ENCODE results near the gene BIN1. TPM values are rescaled to one million over a fixed set of nuclear protein-coding genes. Genes with fewer than 3 reads are reported as not detected.

The BIN1 gene
- total RNA-seq, 1 experiment from 2014 or later: 42.5 TPM

GRCh38 chr2:127067620-127068350, 39.2 kb downstream of the BIN1 start:
- Mint-ChIP-seq H3K4me1 (0 out of 2 replicates have a peak, but pooled peaks cover 5% of the 10 kb centered on the region), H3K27ac (no peak overlapping the region), H3K4me3 (no peak overlapping the region), H3K27me3 (ENCODE audit: low read depth) (no peaks in the 10 kb centered on the region), H3K36me3 (peaks cover 4% of the 10 kb centered on the region; the same call in 1 of the 2 replicates), H3K9me3 (no peaks in the 10 kb centered on the region)
- ChIA-PET POLR2A (interaction anchor here (0.6 to 1.2 kb wide), 2 partner anchors 37 to 39 kb away, joined by 4 read pairs; partner anchors contain the start of gene BIN1), CTCF (interaction anchor here (0.5 to 3.5 kb wide), 37 partner anchors 9 to 570 kb away, joined by 3 to 34 read pairs (median 5); partner anchors contain the start of gene BIN1)
- ATAC-seq: peak; percentile 75
- peak; percentile 80 for DNase-seq (ENCODE audit: low spot score)
- TF ChIP-seq IRF1 (CRISPR knock-in tag; IDR thresholded peaks at IDR 0.05) (peak; percentile 53; the same call in 1 of the 2 replicates), OVOL2 (CRISPR knock-in tag; IDR thresholded peaks at IDR 0.05; ENCODE audit: borderline replicate concordance) (no peak), RELA (CRISPR knock-in tag; IDR thresholded peaks at IDR 0.05; ENCODE audit: borderline replicate concordance) (no peak), FOXJ3 (CRISPR knock-in tag; IDR thresholded peaks at IDR 0.05; ENCODE audit: borderline replicate concordance) (no peak), HMGA2 (CRISPR knock-in tag; IDR thresholded peaks at IDR 0.05) (no peak), NR1H2 (CRISPR knock-in tag; IDR thresholded peaks at IDR 0.05) (no peak), MLX (CRISPR knock-in tag; IDR thresholded peaks at IDR 0.05) (no peak), ELF4 (CRISPR knock-in tag; IDR thresholded peaks at IDR 0.05; ENCODE audit: low read depth) (no peak), GTF2I (CRISPR knock-in tag; conservative IDR thresholded peaks at IDR 0.05) (no peak), TEAD1 (CRISPR knock-in tag; IDR thresholded peaks at IDR 0.05) (no peak; the same call in 1 of the 2 replicates), ZNF263 (CRISPR knock-in tag; IDR thresholded peaks at IDR 0.05; ENCODE audit: low read depth) (no peak), ETV6 (CRISPR knock-in tag; IDR thresholded peaks at IDR 0.05) (peak; percentile 78; the same call in 1 of the 2 replicates), MXD4 (CRISPR knock-in tag; IDR thresholded peaks at IDR 0.05; ENCODE audit: borderline replicate concordance) (no peak), ZNF232 (CRISPR knock-in tag; IDR thresholded peaks at IDR 0.05) (peak; percentile 74), EMX1 (CRISPR knock-in tag; IDR thresholded peaks at IDR 0.05) (no peak), GRHL2 (CRISPR knock-in tag; IDR thresholded peaks at IDR 0.05; ENCODE audit: insufficient replicate concordance, severe bottlenecking) (no peak), ZNF416 (CRISPR knock-in tag; IDR thresholded peaks at IDR 0.05) (no peak), SP1 (CRISPR knock-in tag; conservative IDR thresholded peaks at IDR 0.05) (no peak), USF2 (CRISPR knock-in tag; IDR thresholded peaks at IDR 0.05) (peak; percentile 84), NR2C2 (CRISPR knock-in tag; IDR thresholded peaks at IDR 0.05) (no peak), ZMAT4 (CRISPR knock-in tag; IDR thresholded peaks at IDR 0.05) (no peak), JUN (CRISPR knock-in tag; IDR thresholded peaks at IDR 0.05) (no peak), NFYB (CRISPR knock-in tag; conservative IDR thresholded peaks at IDR 0.05; ENCODE audit: low read depth) (no peak), ATF3 (CRISPR knock-in tag; conservative IDR thresholded peaks at IDR 0.05) (no peak)
- TF ChIP-seq, protein P1, sequence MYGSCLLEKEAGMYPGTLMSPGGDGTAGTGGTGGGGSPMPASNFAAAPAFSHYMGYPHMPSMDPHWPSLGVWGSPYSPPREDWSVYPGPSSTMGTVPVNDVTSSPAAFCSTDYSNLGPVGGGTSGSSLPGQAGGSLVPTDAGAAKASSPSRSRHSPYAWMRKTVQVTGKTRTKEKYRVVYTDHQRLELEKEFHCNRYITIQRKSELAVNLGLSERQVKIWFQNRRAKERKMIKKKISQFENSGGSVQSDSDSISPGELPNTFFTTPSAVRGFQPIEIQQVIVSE (CRISPR knock-in tag; IDR thresholded peaks at IDR 0.05; ENCODE audit: borderline replicate concordance): no peak
- TF ChIP-seq, protein P2, sequence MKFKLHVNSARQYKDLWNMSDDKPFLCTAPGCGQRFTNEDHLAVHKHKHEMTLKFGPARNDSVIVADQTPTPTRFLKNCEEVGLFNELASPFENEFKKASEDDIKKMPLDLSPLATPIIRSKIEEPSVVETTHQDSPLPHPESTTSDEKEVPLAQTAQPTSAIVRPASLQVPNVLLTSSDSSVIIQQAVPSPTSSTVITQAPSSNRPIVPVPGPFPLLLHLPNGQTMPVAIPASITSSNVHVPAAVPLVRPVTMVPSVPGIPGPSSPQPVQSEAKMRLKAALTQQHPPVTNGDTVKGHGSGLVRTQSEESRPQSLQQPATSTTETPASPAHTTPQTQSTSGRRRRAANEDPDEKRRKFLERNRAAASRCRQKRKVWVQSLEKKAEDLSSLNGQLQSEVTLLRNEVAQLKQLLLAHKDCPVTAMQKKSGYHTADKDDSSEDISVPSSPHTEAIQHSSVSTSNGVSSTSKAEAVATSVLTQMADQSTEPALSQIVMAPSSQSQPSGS (CRISPR knock-in tag; IDR thresholded peaks at IDR 0.05; ENCODE audit: borderline replicate concordance, low read depth): no peak
- TF ChIP-seq, protein P3, sequence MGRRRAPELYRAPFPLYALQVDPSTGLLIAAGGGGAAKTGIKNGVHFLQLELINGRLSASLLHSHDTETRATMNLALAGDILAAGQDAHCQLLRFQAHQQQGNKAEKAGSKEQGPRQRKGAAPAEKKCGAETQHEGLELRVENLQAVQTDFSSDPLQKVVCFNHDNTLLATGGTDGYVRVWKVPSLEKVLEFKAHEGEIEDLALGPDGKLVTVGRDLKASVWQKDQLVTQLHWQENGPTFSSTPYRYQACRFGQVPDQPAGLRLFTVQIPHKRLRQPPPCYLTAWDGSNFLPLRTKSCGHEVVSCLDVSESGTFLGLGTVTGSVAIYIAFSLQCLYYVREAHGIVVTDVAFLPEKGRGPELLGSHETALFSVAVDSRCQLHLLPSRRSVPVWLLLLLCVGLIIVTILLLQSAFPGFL (CRISPR knock-in tag; IDR thresholded peaks at IDR 0.05; ENCODE audit: borderline replicate concordance): no peak
- TF ChIP-seq, protein P4, sequence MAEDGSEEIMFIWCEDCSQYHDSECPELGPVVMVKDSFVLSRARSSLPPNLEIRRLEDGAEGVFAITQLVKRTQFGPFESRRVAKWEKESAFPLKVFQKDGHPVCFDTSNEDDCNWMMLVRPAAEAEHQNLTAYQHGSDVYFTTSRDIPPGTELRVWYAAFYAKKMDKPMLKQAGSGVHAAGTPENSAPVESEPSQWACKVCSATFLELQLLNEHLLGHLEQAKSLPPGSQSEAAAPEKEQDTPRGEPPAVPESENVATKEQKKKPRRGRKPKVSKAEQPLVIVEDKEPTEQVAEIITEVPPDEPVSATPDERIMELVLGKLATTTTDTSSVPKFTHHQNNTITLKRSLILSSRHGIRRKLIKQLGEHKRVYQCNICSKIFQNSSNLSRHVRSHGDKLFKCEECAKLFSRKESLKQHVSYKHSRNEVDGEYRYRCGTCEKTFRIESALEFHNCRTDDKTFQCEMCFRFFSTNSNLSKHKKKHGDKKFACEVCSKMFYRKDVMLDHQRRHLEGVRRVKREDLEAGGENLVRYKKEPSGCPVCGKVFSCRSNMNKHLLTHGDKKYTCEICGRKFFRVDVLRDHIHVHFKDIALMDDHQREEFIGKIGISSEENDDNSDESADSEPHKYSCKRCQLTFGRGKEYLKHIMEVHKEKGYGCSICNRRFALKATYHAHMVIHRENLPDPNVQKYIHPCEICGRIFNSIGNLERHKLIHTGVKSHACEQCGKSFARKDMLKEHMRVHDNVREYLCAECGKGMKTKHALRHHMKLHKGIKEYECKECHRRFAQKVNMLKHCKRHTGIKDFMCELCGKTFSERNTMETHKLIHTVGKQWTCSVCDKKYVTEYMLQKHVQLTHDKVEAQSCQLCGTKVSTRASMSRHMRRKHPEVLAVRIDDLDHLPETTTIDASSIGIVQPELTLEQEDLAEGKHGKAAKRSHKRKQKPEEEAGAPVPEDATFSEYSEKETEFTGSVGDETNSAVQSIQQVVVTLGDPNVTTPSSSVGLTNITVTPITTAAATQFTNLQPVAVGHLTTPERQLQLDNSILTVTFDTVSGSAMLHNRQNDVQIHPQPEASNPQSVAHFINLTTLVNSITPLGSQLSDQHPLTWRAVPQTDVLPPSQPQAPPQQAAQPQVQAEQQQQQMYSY (CRISPR knock-in tag; IDR thresholded peaks at IDR 0.05): no peak
